K562 (cell line): ENCODE data around the gene PTPRO. TPM values are rescaled to one million over a fixed set of nuclear protein-coding genes. Genes with fewer than 3 reads are reported as not detected.

Experiments
- DACH1 ChIP-seq: fragments of 450-650 bp; IDR thresholded peaks from 2 replicates; pipeline ENCODE4 v1.6.1; 2018; ENCODE audit not compliant: partially characterized antibody
- OTX1 ChIP-seq: fragments of 450-650 bp; formaldehyde crosslinking; IDR thresholded peaks from 2 replicates; pipeline ENCODE4 v1.4.0; 2022; ENCODE audit warnings: mild to moderate bottlenecking
- PHF8 ChIP-seq: fragments of 200-600 bp; sonication (generic); IDR thresholded peaks from 2 replicates; pipeline ENCODE4 v1.6.1; 2012; ENCODE audit warnings: mixed run types, mild to moderate bottlenecking, inconsistent platforms, low read length, moderate library complexity, borderline replicate concordance
- POLR2H ChIP-seq: IDR thresholded peaks from 2 replicates; pipeline ENCODE4 v1.6.1; 2016; ENCODE audit warnings: missing genetic modification characterization, low read depth, mild to moderate bottlenecking, control low read depth, missing compliant biosample characterization, moderate library complexity
- PTRF ChIP-seq: fragments of 450-650 bp; IDR thresholded peaks from 2 replicates; pipeline ENCODE4 v1.6.1; 2016; ENCODE audit warnings: mild to moderate bottlenecking, missing genetic modification characterization, missing compliant biosample characterization
- RAD21 ChIP-seq, 2 experiments: fragments of 250-450 bp in 1 of 2; fragments of 450-650 bp in 1 of 2; sonication (Bioruptor Pico) in 1 of 2; formaldehyde crosslinking in 1 of 2; IDR thresholded peaks in 1 of 2; conservative IDR thresholded peaks in 1 of 2; 2 replicates each; pipeline versions ENCODE4 v1.4.0 to v1.8.0; 2020 to 2022; ENCODE audit warnings: mild to moderate bottlenecking in 2 of 2, moderate library complexity in 1 of 2
- RFX5 ChIP-seq: IDR thresholded peaks from 2 replicates; pipeline ENCODE4 v1.6.1; 2011; ENCODE audit warnings: low read depth, mild to moderate bottlenecking, improper control_type of control experiment, low read length
- SOX6 ChIP-seq: fragments of 450-650 bp; IDR thresholded peaks from 2 replicates; pipeline ENCODE4 v1.6.1; 2014; ENCODE audit warnings: mild to moderate bottlenecking
- ZNF324 ChIP-seq: fragments of 250-450 bp; sonication (Bioruptor Pico); IDR thresholded peaks from 2 replicates; pipeline ENCODE4 v1.4.0; 2020; ENCODE audit warnings: mild to moderate bottlenecking
- ZNF699 ChIP-seq: fragments of 250-450 bp; sonication (Bioruptor Pico); IDR thresholded peaks from 2 replicates; pipeline ENCODE4 v1.8.0; 2021; ENCODE audit warnings: mild to moderate bottlenecking, moderate library complexity; ENCODE audit not compliant: insufficient replicate concordance
- ZNF780A ChIP-seq: fragments of 250-450 bp; sonication (Bioruptor Pico); IDR thresholded peaks from 2 replicates; pipeline ENCODE4 v1.5.0; 2021; ENCODE audit warnings: mild to moderate bottlenecking
- polyA plus RNA-seq, 8 experiments: library from polyadenylated mRNA; depleted of rRNA in 4 of 8; stranded (reverse) in 5 of 8; unstranded in 3 of 8; fragments of >200 nt; fragmentation: Nextera tagmentation in 2 of 8; fragmentation: Illumina TruSeq in 1 of 8; extraction: Ambion mirVana in 2 of 8; extraction: Trizol in 1 of 8; gene quantifications; 2 replicates each; pipeline versions ENCODE4 v1.2.1 to v1.2.3, GENCODE V29; 2011 to 2014; ENCODE audit warnings: inconsistent platforms in 1 of 8, missing spikeins in 1 of 8
- total RNA-seq, 7 experiments: library from RNA; depleted of rRNA in 6 of 7; stranded (reverse); fragments of >200 nt in 6 of 7; fragmentation: Illumina TruSeq in 2 of 7; extraction: Trizol in 2 of 7; gene quantifications; 2 replicates each; pipeline versions ENCODE4 v1.2.1 to v1.2.3, GENCODE V29; 2011 to 2021; ENCODE audit warnings: low replicate concordance in 1 of 7
- TF ChIP-seq, protein P1 (sequence below), 2 experiments: fragments of 450-650 bp in 1 of 2; sonication (generic) in 1 of 2; formaldehyde crosslinking in 1 of 2; IDR thresholded peaks; 2 replicates each; pipeline versions ENCODE4 v1.7.1 to v1.9.0; 2016 to 2022; ENCODE audit warnings: inconsistent platforms in 1 of 2, mild to moderate bottlenecking in 1 of 2, missing genetic modification reagents in 1 of 2
- TF ChIP-seq, protein P2 (sequence below), 3 experiments: IDR thresholded peaks in 2 of 3; conservative IDR thresholded peaks in 1 of 3; 2 replicates each; pipeline ENCODE4 v1.5.1; 2011 to 2012; ENCODE audit warnings: low read length in 3 of 3, mild to moderate bottlenecking in 3 of 3, control low read depth in 2 of 3, improper control_type of control experiment in 1 of 3, inconsistent platforms in 1 of 3, low read depth in 1 of 3, mixed read lengths in 1 of 3, moderate library complexity in 1 of 3; ENCODE audit not compliant: insufficient read depth in 2 of 3
- TF ChIP-seq, protein P3 (sequence below): sonication (generic); formaldehyde crosslinking; IDR thresholded peaks from 2 replicates; pipeline ENCODE4 v1.8.0; 2022; ENCODE audit warnings: missing genetic modification reagents, mild to moderate bottlenecking, moderate library complexity, borderline replicate concordance

Gene PTPRO
- total and polyA plus RNA-seq, 9 of the 15 experiments (the other 6 are each of a cell fraction or from before 2014, with no cell fraction given) = 0.22 TPM; not detected in 8

DNA sequence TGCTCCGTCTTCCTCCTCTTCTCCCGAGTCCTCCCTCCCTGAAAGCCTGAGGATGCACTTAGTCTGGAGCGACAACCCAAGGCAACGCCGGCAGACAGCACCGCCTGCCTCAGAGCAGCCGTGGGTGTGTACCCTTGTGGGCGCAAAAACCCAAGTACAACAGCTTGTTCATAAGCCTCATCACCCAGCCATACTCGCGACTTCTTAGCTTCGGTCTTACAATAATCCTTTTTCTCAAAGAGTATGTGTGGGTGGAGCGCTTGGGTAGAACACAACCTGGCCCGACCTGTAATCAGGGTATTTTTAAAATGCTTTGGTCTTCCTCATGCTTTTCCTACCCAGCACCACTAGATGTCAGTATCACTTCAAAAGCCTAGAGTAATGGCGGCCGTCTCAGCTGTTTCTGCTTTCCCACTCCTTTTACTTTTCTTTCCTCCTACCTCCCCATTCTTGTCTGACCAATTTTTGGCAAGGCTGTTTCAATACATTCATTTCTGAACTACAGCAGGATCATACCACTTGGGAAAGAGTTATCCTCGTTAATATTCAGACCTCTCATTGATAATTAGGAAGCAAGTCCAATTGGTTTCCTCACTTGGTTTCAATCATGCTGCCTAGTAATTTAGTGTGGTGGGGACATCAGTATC, 268.0 kb downstream of the PTPRO start (continued):
- TF ChIP-seq ZNF699 (CRISPR knock-in tag) (no peak), DACH1 (peak; percentile 81), SOX6 (no peak), ZNF324 (no peak), RFX5 (no peak), PHF8 (no peak), ZNF780A (no peak), OTX1 (CRISPR knock-in tag) (no peak), PTRF (tag) (no peak), POLR2H (tag) (no peak), RAD21 (CRISPR knock-in tag; conservative IDR thresholded peaks at IDR 0.05 in 1 of 2, IDR thresholded peaks at IDR 0.05 in 1 of 2) (peak; percentile 75 to 85)
- TF ChIP-seq, protein P1, sequence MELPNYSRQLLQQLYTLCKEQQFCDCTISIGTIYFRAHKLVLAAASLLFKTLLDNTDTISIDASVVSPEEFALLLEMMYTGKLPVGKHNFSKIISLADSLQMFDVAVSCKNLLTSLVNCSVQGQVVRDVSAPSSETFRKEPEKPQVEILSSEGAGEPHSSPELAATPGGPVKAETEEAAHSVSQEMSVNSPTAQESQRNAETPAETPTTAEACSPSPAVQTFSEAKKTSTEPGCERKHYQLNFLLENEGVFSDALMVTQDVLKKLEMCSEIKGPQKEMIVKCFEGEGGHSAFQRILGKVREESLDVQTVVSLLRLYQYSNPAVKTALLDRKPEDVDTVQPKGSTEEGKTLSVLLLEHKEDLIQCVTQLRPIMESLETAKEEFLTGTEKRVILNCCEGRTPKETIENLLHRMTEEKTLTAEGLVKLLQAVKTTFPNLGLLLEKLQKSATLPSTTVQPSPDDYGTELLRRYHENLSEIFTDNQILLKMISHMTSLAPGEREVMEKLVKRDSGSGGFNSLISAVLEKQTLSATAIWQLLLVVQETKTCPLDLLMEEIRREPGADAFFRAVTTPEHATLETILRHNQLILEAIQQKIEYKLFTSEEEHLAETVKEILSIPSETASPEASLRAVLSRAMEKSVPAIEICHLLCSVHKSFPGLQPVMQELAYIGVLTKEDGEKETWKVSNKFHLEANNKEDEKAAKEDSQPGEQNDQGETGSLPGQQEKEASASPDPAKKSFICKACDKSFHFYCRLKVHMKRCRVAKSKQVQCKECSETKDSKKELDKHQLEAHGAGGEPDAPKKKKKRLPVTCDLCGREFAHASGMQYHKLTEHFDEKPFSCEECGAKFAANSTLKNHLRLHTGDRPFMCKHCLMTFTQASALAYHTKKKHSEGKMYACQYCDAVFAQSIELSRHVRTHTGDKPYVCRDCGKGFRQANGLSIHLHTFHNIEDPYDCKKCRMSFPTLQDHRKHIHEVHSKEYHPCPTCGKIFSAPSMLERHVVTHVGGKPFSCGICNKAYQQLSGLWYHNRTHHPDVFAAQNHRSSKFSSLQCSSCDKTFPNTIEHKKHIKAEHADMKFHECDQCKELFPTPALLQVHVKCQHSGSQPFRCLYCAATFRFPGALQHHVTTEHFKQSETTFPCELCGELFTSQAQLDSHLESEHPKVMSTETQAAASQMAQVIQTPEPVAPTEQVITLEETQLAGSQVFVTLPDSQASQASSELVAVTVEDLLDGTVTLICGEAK (IDR thresholded peaks at IDR 0.05) = no peak
- TF ChIP-seq, protein P1 (CRISPR knock-in tag; IDR thresholded peaks at IDR 0.05) = no peak
- TF ChIP-seq, protein P2, sequence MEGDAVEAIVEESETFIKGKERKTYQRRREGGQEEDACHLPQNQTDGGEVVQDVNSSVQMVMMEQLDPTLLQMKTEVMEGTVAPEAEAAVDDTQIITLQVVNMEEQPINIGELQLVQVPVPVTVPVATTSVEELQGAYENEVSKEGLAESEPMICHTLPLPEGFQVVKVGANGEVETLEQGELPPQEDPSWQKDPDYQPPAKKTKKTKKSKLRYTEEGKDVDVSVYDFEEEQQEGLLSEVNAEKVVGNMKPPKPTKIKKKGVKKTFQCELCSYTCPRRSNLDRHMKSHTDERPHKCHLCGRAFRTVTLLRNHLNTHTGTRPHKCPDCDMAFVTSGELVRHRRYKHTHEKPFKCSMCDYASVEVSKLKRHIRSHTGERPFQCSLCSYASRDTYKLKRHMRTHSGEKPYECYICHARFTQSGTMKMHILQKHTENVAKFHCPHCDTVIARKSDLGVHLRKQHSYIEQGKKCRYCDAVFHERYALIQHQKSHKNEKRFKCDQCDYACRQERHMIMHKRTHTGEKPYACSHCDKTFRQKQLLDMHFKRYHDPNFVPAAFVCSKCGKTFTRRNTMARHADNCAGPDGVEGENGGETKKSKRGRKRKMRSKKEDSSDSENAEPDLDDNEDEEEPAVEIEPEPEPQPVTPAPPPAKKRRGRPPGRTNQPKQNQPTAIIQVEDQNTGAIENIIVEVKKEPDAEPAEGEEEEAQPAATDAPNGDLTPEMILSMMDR (IDR thresholded peaks at IDR 0.05 in 2 of 3, conservative IDR thresholded peaks at IDR 0.05 in 1 of 3; ENCODE audit: insufficient read depth in 2 of 3, low read depth in 1 of 3, low read length in 3 of 3) = peak; percentile 48 to 69 (median 63)
- TF ChIP-seq, protein P3, sequence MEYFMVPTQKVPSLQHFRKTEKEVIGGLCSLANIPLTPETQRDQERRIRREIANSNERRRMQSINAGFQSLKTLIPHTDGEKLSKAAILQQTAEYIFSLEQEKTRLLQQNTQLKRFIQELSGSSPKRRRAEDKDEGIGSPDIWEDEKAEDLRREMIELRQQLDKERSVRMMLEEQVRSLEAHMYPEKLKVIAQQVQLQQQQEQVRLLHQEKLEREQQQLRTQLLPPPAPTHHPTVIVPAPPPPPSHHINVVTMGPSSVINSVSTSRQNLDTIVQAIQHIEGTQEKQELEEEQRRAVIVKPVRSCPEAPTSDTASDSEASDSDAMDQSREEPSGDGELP = peak; percentile 48
